ENCODE results near the gene PGD.
"Not testable (repeated sequence)": the region's sequence is repeated elsewhere in the genome, so short reads cannot be mapped to it uniquely, and the experiment has no call there.

The PGD gene

GRCh38 chr1:10399444-10399941 lies 629 bp downstream of the PGD start:
- peak; percentile 31 for DNase-seq

GRCh38 chr1:10400013-10400412 lies 1.1 kb downstream of the PGD start:
- DNase-seq = peak; percentile 28

GRCh38 chr1:10401281-10401680 lies 2.4 kb downstream of the PGD start:
- DNase-seq = no peak

- DNase-seq = no peak
These were observed 3.9 kb downstream of the PGD start for GRCh38 chr1:10402729-10403274.

- no peak for DNase-seq
These were observed 8.3 kb downstream of the PGD start for GRCh38 chr1:10407201-10407600.

GRCh38 chr1:10415211-10415930 lies 16.5 kb downstream of the PGD start:
- no peak for DNase-seq

- DNase-seq = not testable (repeated sequence)
These were observed 17.1 kb downstream of the PGD start for GRCh38 chr1:10415967-10416366.

GRCh38 chr1:10418741-10419140 lies 19.9 kb downstream of the PGD start:
- DNase-seq = not testable (repeated sequence)

GRCh38 chr1:10419351-10419750 lies 20.5 kb downstream of the PGD start:
- no peak for DNase-seq

- no peak for DNase-seq
These were observed 22.8 kb downstream of the PGD start for GRCh38 chr1:10421637-10422036.

- DNase-seq = no peak
These were observed 25.2 kb downstream of the PGD start for GRCh38 chr1:10424034-10424433.

- DNase-seq = no peak
These were observed 25.8 kb downstream of the PGD start for GRCh38 chr1:10424651-10425050.

- DNase-seq = not testable (repeated sequence)
These were observed 27.1 kb downstream of the PGD start for GRCh38 chr1:10425826-10426534.

- DNase-seq = not testable (repeated sequence)
These were observed 27.6 kb downstream of the PGD start for GRCh38 chr1:10426535-10426848.

GRCh38 chr1:10428984-10429383 lies 30.1 kb downstream of the PGD start:
- no peak for DNase-seq

GRCh38 chr1:10429868-10430215 lies 31.0 kb downstream of the PGD start:
- DNase-seq = no peak

GRCh38 chr1:10430216-10431069 lies 31.6 kb downstream of the PGD start, which contains the start of gene CENPS:
TSS of gene CENPS (plus strand) at chr1:10430433. CDS start at chr1:10430518, 85 bp downstream.
- DNase-seq = peak; percentile 84

GRCh38 chr1:10431070-10431730 lies 32.3 kb downstream of the PGD start:
- no peak for DNase-seq

GRCh38 chr1:10432910-10433700 lies 34.2 kb downstream of the PGD start:
- DNase-seq = no peak

GRCh38 chr1:10433790-10434189 lies 34.9 kb downstream of the PGD start:
- no peak for DNase-seq

GRCh38 chr1:10434590-10434989 lies 35.7 kb downstream of the PGD start:
- no peak for DNase-seq

- no peak for DNase-seq
These were observed 38.2 kb downstream of the PGD start for GRCh38 chr1:10437052-10437451.

Measured in NK-92 treated with Interleukin-12 subunit alpha and Interleukin-12 subunit beta, amount 100 ng/mL, for 24 hours (cell line).